Keratinocyte (primary cell): ENCODE data around the gene RBM19.

Experiments
- CTCF ChIP-seq, 3 experiments: IDR thresholded peaks in 1 of 3; conservative IDR thresholded peaks in 1 of 3; optimal IDR thresholded peaks in 1 of 3; 2 replicates in 2 of 3; 3 replicates in 1 of 3; pipeline versions ENCODE3 to v1.5.1; 2011; ENCODE audit warnings: low read length in 3 of 3, mild to moderate bottlenecking in 3 of 3, moderate library complexity in 2 of 3, control low read depth in 1 of 3, inconsistent platforms in 1 of 3; ENCODE audit not compliant: insufficient read depth in 2 of 3; ENCODE audit errors: extremely low read depth in 1 of 3
- EZH2 ChIP-seq: IDR thresholded peaks from one replicate; pipeline ENCODE4 v1.6.1; 2012; ENCODE audit warnings: inconsistent platforms, mild to moderate bottlenecking, low read length, moderate library complexity

GRCh38 chr12:113882690-113883089 is 83.4 kb downstream of the RBM19 start:
- TF ChIP-seq EZH2 (no peak), CTCF (optimal IDR thresholded peaks at IDR 0.05 in 1 of 3, IDR thresholded peaks at IDR 0.05 in 1 of 3, conservative IDR thresholded peaks at IDR 0.05 in 1 of 3; ENCODE audit: extremely low read depth in 1 of 3, insufficient read depth in 2 of 3, low read length in 3 of 3) (no peak)
